Bronchial epithelial cell (primary cell): ENCODE measurements around the gene SRGAP3. TPM values are rescaled to one million over a fixed set of nuclear protein-coding genes. Genes with fewer than 3 reads are reported as not detected.

Experiments used
- DNase-seq: peaks from one replicate; pipeline ENCODE4 v3.0.0-alpha.2; 2010; ENCODE audit warnings: low read depth
- FAIRE-seq: peaks from 2 replicates; lab custom pipeline; 2011; peaks lifted over from hg19 to GRCh38; lab: Jason Lieb, UNC
- H3K27me3 ChIP-seq: 2 replicates; pipeline ENCODE4 v1.5.1; 2011; ENCODE audit warnings: low read length; ENCODE audit not compliant: control insufficient read depth, insufficient read depth
- H3K36me3 ChIP-seq: 2 replicates; pipeline ENCODE4 v1.5.1; 2011; ENCODE audit warnings: low read length; ENCODE audit not compliant: control insufficient read depth, insufficient read depth
- H3K4me3 ChIP-seq: 2 replicates; pipeline ENCODE4 v1.5.1; 2011; ENCODE audit warnings: mild to moderate bottlenecking, low read depth, low read length, control low read depth
- CTCF ChIP-seq: IDR thresholded peaks from 2 replicates; pipeline ENCODE4 v1.5.1; 2011; ENCODE audit warnings: mild to moderate bottlenecking, moderate library complexity, low read length, control low read depth, inconsistent platforms; ENCODE audit not compliant: insufficient read depth, severe bottlenecking
- total RNA-seq: library from RNA; depleted of rRNA; stranded (reverse); fragments of >200 nt; gene quantifications from 2 replicates; pipeline ENCODE4 v1.2.1, GENCODE V29; 2014

Gene SRGAP3
- total RNA-seq, 1 donor from 2014 or later = 30.5 TPM

- H3K27me3 ChIP-seq = no peaks in the 10 kb centered on the region
- no peak for TF ChIP-seq CTCF
- no peak for DNase-seq
- H3K4me3 ChIP-seq = no peak overlapping the region
- no peak for FAIRE-seq
- peaks cover 2% of the 10 kb centered on the region for H3K36me3 ChIP-seq
These were observed 40.8 kb downstream of the SRGAP3 start for GRCh38 chr3:9208605-9209152.

DNA sequence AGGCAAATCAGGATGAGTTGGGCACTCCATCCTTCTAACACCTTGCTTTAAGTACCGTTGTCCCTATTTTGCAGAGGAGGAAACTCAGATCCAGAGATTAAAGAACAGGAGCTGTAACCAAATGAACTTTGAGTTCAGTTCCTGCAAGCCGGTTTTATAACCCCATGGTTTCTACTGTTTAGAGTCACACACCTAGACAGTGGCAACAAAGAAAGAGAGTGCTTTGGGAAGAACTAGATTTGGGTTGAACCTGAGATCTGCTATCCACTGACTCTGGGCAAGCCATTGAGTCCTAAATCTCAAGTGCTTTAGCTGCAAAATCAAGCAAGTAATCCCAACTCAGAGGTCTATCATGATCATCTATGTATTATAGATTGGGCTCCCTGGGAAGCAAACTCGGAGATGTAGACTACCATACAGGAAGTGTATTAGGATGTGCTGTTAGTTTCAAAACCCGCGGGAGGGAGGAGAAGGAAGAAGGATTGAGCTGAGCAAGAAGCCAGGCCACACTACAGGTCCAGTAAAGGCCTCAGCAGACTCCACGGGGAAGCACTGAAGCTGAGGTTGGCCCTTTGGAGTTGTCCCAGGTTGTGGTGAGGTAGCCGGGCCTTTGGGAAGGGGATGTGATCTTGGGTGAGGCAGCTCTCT is 42.2 kb downstream of the SRGAP3 start:
- FAIRE-seq = no peak

DNA sequence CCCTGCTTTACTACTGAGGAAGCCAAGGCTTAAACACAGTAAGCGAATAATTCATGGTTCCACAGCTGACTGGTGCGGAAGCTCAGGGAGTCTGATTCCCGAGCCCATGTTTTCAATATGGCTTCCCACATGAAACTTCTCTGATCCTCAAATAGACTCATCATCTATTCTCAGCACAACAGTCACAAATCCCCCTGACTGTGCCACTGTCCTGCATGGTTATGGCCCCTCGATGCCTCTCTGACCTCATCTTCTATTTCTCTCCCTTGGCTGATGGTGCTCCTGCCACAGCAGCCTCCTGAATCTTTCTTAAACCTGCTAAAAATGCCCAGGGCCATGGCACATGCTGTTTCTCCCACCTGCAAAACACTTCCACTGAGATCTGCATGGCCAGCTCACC is 43.2 kb downstream of the SRGAP3 start:
- peaks cover 3% of the 10 kb centered on the region for H3K36me3 ChIP-seq
- H3K4me3 ChIP-seq = no peak overlapping the region
- H3K27me3 ChIP-seq = no peaks in the 10 kb centered on the region
- no peak for TF ChIP-seq CTCF
- FAIRE-seq (no peak), DNase-seq (no peak)

More for the DNA sequence above, 42.2 kb downstream of the SRGAP3 start:
- no peak for TF ChIP-seq CTCF
- Histone ChIP-seq H3K27me3 (no peaks in the 10 kb centered on the region), H3K36me3 (peaks cover 2% of the 10 kb centered on the region), H3K4me3 (no peak overlapping the region)
- DNase-seq = no peak

DNA sequence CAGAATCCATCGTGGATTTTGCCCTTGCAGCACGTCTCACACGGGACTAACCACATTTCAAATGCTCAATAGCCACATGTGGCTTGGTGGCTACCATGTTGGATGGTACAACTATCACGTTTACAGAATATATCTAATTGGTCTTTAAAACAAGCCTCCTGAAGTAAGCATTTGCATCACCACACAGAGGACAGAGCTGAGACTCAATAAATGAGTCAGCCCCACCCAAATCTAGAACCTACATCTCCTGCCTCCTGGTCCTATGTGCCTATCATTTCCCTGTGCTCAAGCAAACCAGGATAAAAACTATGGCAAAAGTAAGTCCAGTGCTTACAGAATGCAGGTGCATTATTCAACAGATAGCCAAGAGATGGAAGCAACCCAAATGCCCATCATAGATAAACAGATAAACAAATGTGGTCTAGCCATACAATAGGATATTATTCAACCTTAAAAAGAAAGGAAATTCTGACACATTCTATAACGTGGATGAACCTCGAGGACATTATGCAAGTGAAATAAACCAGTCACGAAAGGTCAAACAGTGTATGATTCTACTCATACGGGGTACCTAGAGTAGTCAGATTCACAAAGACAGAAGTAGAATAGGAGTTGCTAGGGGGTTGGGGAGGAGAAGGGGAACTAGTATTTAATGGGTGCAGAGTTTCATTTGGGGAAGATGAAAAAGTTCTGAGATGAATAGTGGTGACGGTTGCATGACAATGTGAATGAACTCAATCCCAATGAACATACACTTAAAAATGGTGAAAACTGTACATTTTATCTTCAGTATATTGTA is 43.9 kb downstream of the SRGAP3 start:
- TF ChIP-seq CTCF = no peak
- DNase-seq (no peak), FAIRE-seq (no peak)
- Histone ChIP-seq H3K4me3 (no peak overlapping the region), H3K27me3 (no peaks in the 10 kb centered on the region), H3K36me3 (peaks cover 3% of the 10 kb centered on the region)

GRCh38 chr3:9204253-9204992 is 45.0 kb downstream of the SRGAP3 start:
- H3K4me3 ChIP-seq = no peak overlapping the region
- DNase-seq (no peak), FAIRE-seq (no peak)
- no peak for TF ChIP-seq CTCF
- no peaks in the 10 kb centered on the region for H3K27me3 ChIP-seq
- H3K36me3 ChIP-seq = peaks cover 3% of the 10 kb centered on the region
